Breast epithelium (tissue), 4 donors: ENCODE measurements around the gene DSCAML1. TPM values are rescaled to one million over a fixed set of nuclear protein-coding genes. Genes with fewer than 3 reads are reported as not detected.

Experiments
- DNase-seq, 2 donors: peaks; one replicate each; pipeline ENCODE4 v3.0.0-alpha.2; 2019; ENCODE audit warnings: low spot score in 2 of 2
- H3K27ac ChIP-seq, 2 donors: fragments of 200-600 bp; sonication (generic) in 1 of 2; one replicate each; pipeline ENCODE4 v1.5.1; 2016 to 2019; ENCODE audit warnings: mild to moderate bottlenecking in 1 of 2
- H3K27me3 ChIP-seq, 2 donors: fragments of 200-600 bp; sonication (generic) in 1 of 2; one replicate each; pipeline versions ENCODE4 v1.5.1 to v1.6.0; 2017 to 2019; ENCODE audit warnings: control low read depth in 1 of 2, mild to moderate bottlenecking in 1 of 2
- H3K36me3 ChIP-seq: fragments of 200-600 bp; one replicate; pipeline ENCODE4 v1.5.1; 2019
- H3K4me1 ChIP-seq, 2 donors: fragments of 200-600 bp; sonication (generic); one replicate each; pipeline ENCODE4 v1.5.1; 2016 to 2019; ENCODE audit warnings: control low read depth in 1 of 2
- H3K4me3 ChIP-seq, 3 donors: fragments of 200-600 bp; sonication (generic); 1 replicate in 2 of 3; 2 replicates in 1 of 3; pipeline ENCODE4 v1.5.1; 2016 to 2019; ENCODE audit warnings: mild to moderate bottlenecking in 3 of 3, moderate library complexity in 2 of 3
- H3K9me3 ChIP-seq, 2 donors: fragments of 200-600 bp; sonication (generic) in 1 of 2; one replicate each; pipeline ENCODE4 v1.5.1; 2016 to 2019; ENCODE audit warnings: control low read depth in 1 of 2
- POLR2A ChIP-seq: fragments of 450-650 bp; IDR thresholded peaks from one replicate; pipeline ENCODE4 v1.6.1; 2016; ENCODE audit warnings: antibody characterized with exemption, mild to moderate bottlenecking, moderate library complexity
- POLR2AphosphoS5 ChIP-seq, 3 donors: sonication (generic); formaldehyde crosslinking; IDR thresholded peaks; one replicate each; pipeline ENCODE4 v1.6.1; 2017; ENCODE audit warnings: antibody characterized with exemption in 3 of 3
- intact Hi-C: fragments of 100-400 bp; cut with DNase I; formaldehyde crosslinking; loops from one replicate; pipeline ENCODE4 v1.15.1; 2023; ENCODE audit warnings: low total_unique reads
- total RNA-seq, 3 donors: library from RNA; depleted of rRNA; stranded (reverse); fragments of >200 nt; gene quantifications; one replicate each; pipeline ENCODE4 v1.1.0, GENCODE V29; 2016
- TF ChIP-seq, protein P1 (sequence below), 3 donors: fragments of 450-650 bp; IDR thresholded peaks; one replicate each; pipeline ENCODE4 v1.5.1; 2016 to 2017; ENCODE audit warnings: antibody characterized with exemption in 3 of 3, mild to moderate bottlenecking in 3 of 3, moderate library complexity in 3 of 3

DSCAML1 gene
- total RNA-seq, 3 donors from 2014 or later, result 0.33 to 1.8 (median 0.64) TPM

DNA sequence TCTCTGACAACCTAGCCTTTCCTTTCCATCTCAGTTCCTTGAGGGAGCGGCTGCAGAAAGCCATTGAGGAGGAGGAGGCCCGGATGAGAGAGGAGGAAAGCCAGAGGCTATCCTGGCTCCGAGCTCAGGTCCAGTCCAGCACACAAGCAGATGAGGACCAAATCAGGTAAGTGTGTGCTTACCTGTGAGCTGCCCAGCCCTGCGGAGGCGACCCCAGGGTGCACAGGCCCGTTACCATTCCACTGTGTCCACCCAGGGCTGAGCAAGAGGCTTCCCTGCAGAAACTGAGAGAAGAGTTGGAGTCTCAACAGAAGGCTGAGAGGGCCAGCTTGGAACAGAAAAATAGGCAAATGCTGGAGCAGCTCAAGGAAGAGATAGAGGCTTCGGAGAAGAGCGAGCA is 406.3 kb downstream of the DSCAML1 start:
- intact Hi-C loops, result no loop called here
- Histone ChIP-seq H3K9me3 (no peaks in the 10 kb centered on the region), H3K36me3 (peaks cover 4% of the 10 kb centered on the region), H3K27me3 (no peaks in the 10 kb centered on the region), H3K27ac (no peak overlapping the region), H3K4me1 (no peaks in the 10 kb centered on the region), H3K4me3 (no peak overlapping the region)
- no peak for DNase-seq
- TF ChIP-seq POLR2A (no peak), POLR2AphosphoS5 (IDR thresholded peaks at IDR 0.05) (no peak)
- TF ChIP-seq, protein P1, sequence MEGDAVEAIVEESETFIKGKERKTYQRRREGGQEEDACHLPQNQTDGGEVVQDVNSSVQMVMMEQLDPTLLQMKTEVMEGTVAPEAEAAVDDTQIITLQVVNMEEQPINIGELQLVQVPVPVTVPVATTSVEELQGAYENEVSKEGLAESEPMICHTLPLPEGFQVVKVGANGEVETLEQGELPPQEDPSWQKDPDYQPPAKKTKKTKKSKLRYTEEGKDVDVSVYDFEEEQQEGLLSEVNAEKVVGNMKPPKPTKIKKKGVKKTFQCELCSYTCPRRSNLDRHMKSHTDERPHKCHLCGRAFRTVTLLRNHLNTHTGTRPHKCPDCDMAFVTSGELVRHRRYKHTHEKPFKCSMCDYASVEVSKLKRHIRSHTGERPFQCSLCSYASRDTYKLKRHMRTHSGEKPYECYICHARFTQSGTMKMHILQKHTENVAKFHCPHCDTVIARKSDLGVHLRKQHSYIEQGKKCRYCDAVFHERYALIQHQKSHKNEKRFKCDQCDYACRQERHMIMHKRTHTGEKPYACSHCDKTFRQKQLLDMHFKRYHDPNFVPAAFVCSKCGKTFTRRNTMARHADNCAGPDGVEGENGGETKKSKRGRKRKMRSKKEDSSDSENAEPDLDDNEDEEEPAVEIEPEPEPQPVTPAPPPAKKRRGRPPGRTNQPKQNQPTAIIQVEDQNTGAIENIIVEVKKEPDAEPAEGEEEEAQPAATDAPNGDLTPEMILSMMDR (IDR thresholded peaks at IDR 0.05), result no peak

GRCh38 chr11:117387992-117388755 is 408.8 kb downstream of the DSCAML1 start:
- Histone ChIP-seq H3K27me3 (no peaks in the 10 kb centered on the region), H3K9me3 (no peaks in the 10 kb centered on the region), H3K36me3 (peaks cover 7% of the 10 kb centered on the region), H3K4me3 (no peak overlapping the region), H3K27ac (no peak overlapping the region), H3K4me1 (no peaks in the 10 kb centered on the region)
- no peak for DNase-seq
- intact Hi-C loops, result no loop called here
- TF ChIP-seq, protein P1 (IDR thresholded peaks at IDR 0.05), result no peak
- TF ChIP-seq POLR2A (no peak), POLR2AphosphoS5 (IDR thresholded peaks at IDR 0.05) (no peak)

DNA sequence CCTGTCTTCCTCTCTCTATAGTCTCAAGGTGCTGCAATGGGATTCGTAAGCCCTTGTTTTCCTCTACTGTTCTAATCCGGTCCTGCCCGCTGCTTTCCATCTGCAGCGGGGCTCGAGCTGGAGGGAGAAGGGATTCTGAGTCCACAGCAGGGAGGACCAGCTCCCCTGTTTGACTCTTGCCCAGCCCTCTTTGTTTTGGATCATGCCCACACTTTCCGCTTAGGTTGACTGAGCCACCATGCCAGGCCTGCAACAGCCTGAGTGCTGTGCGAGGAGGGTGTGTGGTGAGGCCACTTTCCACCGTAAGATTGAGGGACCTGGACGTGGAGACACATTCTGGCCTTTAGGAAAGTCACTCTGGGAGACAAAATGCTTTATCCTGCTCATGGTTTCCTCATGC is 411.1 kb downstream of the DSCAML1 start:
- intact Hi-C loops, result no loop called here
- no peaks in the 10 kb centered on the region for H3K27me3 ChIP-seq
- H3K27ac ChIP-seq, result no peak overlapping the region
- no peak overlapping the region for H3K4me3 ChIP-seq
- H3K9me3 ChIP-seq, result no peaks in the 10 kb centered on the region
- DNase-seq, result no peak
- H3K4me1 ChIP-seq, result no peaks in the 10 kb centered on the region
- H3K36me3 ChIP-seq, result peaks cover 14% of the 10 kb centered on the region
- TF ChIP-seq POLR2AphosphoS5 (IDR thresholded peaks at IDR 0.05), result no peak
- no peak for TF ChIP-seq POLR2A
- TF ChIP-seq, protein P1 (IDR thresholded peaks at IDR 0.05), result no peak

DNA sequence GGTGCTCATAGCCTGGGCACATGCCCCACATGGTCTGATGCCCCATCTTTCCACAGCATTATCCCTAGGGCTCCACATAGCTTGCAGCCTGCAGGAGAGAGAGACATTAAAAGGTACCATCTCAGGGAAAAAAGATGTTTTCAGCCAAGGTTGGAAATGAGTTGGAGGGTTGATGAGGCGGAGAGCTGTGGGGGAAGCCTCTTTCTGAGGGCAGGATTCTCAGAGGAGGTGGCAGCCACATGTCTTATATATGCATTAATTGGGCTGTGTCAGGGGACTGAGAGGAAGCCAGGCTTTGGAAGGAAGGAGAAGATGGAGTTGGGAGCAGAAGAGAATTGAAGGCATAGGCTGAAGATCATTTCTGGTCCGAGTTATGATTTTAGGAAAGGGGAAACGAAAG is 411.5 kb downstream of the DSCAML1 start:
- Histone ChIP-seq H3K27me3 (no peaks in the 10 kb centered on the region), H3K9me3 (no peaks in the 10 kb centered on the region), H3K27ac (no peak overlapping the region), H3K4me1 (no peaks in the 10 kb centered on the region), H3K36me3 (peaks cover 18% of the 10 kb centered on the region), H3K4me3 (no peak overlapping the region)
- intact Hi-C loops, result no loop called here
- TF ChIP-seq, protein P1 (IDR thresholded peaks at IDR 0.05), result no peak
- TF ChIP-seq POLR2AphosphoS5 (IDR thresholded peaks at IDR 0.05), result no peak
- no peak for TF ChIP-seq POLR2A
- DNase-seq, result no peak

GRCh38 chr11:117384045-117384444 is 413.0 kb downstream of the DSCAML1 start:
- H3K36me3 ChIP-seq, result peaks cover 18% of the 10 kb centered on the region
- H3K4me1 ChIP-seq, result no peaks in the 10 kb centered on the region
- no peak for TF ChIP-seq POLR2AphosphoS5 (IDR thresholded peaks at IDR 0.05)
- no peak for TF ChIP-seq POLR2A
- TF ChIP-seq, protein P1 (IDR thresholded peaks at IDR 0.05), result no peak
- intact Hi-C loops, result no loop called here
- no peaks in the 10 kb centered on the region for H3K9me3 ChIP-seq
- no peak overlapping the region for H3K4me3 ChIP-seq
- no peaks in the 10 kb centered on the region for H3K27me3 ChIP-seq
- H3K27ac ChIP-seq, result no peak overlapping the region
- no peak for DNase-seq
